GM18861 (cell line): ENCODE data around the gene ADGRA1.
"Not testable (repeated sequence)": the region's sequence is repeated elsewhere in the genome, so short reads cannot be mapped to it uniquely, and the experiment has no call there.

Source experiments
- ATAC-seq: cut with Tn5 transposase; IDR thresholded peaks from one replicate; pipeline ENCODE4 v1.9.1; 2021; ENCODE audit not compliant: unreplicated experiment

Gene ADGRA1

GRCh38 chr10:133126431-133127290 is 38.9 kb downstream of the ADGRA1 start:
- ATAC-seq, result no peak

DNA sequence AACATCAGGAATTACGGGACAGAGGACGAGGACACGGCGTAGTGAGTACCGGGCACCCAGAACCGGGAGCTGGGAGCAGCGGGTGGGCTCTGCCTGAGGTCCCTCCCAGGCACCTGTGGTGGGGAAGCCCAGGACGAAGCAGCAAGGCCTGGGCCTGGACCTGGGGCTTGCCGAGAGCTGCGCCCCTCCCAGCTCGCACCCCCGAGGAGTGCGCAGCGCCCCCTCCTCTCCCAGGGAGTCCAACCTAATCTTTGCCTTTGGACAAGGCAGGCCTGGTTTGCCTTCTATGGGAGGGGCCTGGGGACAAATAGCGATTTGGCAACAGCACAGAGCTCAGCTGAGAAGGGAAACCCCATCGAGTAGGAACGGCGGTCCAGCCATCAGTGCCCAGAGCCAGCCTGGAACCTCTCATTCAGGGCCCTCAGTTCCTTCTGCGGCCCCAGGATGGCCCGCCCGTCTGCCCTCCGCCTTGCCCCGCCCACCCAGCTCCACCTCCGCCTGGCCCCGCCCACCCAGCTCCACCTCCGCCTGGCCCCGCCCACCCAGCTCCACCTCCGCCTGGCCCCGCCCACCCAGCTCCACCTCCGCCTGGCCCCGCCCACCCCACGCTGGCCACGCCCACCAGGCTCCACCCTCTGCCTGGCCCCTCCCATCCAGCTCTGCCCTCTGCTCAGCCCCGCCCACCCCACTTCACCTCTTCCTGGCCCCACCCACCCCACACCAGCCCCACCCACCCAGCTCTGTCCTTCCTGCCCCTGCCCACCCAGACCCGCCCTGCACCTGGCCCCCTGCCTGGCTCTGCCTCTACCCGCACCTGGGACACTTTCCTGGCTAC is 39.8 kb downstream of the ADGRA1 start:
- ATAC-seq, result no peak

DNA sequence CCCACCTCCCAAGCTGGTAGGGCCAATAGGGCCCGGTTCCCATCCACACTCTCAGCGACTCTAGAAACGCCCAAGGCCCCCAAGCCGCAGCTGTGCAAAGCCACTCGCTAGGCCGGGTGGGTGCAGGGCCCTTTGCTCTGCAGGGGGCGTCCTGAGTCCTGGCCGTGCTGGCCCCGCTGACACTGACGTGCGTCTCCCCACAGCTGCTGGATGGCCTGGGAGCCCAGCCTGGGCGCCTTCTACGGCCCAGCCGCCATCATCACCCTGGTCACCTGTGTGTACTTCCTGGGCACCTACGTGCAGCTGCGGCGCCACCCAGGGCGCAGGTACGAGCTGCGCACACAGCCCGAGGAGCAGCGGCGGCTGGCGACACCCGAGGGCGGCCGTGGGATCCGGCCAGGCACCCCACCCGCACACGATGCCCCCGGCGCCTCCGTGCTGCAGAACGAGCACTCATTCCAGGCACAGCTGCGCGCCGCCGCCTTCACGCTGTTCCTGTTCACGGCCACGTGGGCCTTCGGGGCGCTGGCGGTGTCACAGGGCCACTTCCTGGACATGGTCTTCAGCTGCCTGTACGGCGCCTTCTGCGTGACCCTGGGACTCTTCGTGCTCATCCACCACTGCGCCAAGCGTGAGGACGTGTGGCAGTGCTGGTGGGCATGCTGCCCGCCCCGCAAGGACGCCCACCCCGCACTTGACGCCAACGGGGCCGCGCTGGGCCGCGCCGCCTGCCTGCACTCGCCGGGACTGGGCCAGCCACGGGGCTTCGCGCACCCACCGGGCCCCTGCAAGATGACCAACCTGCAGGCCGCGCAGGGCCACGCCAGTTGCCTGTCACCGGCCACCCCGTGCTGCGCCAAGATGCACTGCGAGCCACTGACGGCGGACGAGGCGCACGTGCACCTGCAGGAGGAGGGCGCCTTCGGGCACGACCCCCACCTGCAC is 40.7 kb downstream of the ADGRA1 start:
- ATAC-seq, result no peak

GRCh38 chr10:133129071-133129858 is 41.5 kb downstream of the ADGRA1 start:
- ATAC-seq, result no peak

GRCh38 chr10:133129859-133130495 is 42.3 kb downstream of the ADGRA1 start:
- no peak for ATAC-seq

DNA sequence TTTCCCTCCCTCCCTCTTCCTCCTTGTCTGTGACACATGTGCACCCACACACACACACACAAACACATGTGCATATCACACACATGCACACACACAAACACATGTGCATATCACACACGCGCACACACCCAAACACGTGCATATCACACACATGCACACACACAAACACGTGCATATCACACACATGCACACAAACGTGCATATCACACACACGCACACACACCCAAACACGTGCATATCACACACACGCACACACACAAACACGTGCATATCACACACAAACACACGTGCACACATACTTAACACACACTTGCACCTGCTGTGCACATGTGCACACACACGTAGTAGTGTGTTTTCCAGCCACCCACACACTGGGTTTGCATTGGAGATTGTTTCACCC is 42.9 kb downstream of the ADGRA1 start:
- ATAC-seq, result no peak

DNA sequence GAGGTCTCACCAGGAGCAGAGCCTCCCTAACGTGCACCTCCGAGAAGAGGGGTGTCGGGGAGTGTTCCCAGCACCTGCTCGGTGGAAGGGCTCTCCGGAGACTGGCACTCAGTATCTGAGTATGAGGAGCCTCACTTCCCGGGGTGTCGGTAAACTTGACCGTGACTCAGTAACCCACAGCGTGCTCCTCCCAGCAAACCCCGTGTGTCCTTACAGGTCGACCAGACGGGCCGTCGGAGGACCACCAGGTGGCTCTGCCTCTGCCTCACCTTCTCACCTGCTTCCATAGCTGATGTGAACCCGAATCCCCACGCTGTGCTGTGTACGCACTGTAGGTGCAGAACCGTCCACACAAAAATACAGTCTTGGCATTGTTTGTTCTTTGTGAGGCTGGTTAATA is 43.3 kb downstream of the ADGRA1 start:
- ATAC-seq, result no peak

- no peak for ATAC-seq
Observed at GRCh38 chr10:133131734-133132472, 44.2 kb downstream of the ADGRA1 start.

DNA sequence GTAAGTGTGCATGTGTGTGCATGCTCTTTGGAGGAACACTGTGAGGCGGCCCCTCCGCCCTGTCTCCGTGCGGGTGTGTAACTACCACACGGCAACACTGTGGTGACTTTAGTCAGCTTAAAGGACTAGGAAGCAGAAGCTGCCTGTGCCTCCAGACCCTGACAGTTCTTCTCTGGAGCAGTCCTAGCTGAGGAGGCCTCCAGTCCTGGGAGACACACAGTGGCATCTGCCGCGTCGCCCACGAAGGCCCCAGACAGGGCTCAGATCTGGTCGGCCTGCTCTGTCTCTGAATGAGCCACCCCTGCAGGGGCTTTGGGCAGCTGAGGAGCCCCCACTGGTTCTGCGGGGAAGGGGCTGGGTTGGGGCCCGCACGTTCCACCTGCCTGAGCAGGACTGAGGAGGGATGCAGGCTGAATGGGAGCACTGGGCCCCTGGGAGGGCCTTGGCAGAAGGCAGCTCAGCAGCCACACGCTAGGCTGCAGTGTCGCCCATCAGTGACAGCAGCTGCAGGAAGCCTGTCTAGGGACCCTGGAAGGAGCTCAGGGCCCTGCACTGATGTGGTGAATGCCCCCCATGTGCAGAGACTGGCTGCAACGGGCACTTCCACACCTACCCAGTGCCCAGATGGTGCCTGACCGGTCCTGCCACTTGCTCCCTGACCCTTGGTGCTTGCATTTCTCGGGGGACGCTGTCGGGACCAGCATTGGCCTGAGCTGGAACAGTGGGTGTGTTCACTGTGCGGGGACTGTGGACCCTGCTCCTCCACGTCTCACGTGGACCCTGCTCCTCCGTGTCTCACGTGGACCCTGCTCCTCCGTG is 45.0 kb downstream of the ADGRA1 start:
- ATAC-seq, result no peak

GRCh38 chr10:133133471-133134231 is 45.9 kb downstream of the ADGRA1 start:
- no peak for ATAC-seq

GRCh38 chr10:133134411-133135115 is 46.8 kb downstream of the ADGRA1 start:
- ATAC-seq, result no peak

- no peak for ATAC-seq
Observed at GRCh38 chr10:133135116-133135465, 47.4 kb downstream of the ADGRA1 start.

- not testable (repeated sequence) for ATAC-seq
Observed at GRCh38 chr10:133137486-133138145, 49.9 kb downstream of the ADGRA1 start.

GRCh38 chr10:133139551-133140065 is 51.9 kb downstream of the ADGRA1 start:
- no peak for ATAC-seq

- ATAC-seq, result no peak
Observed at GRCh38 chr10:133140417-133141143, 52.9 kb downstream of the ADGRA1 start.
